Cardiac atrium fibroblast (primary cell): Measurements from ENCODE around the gene SPRR2G. TPM values are rescaled to one million over a fixed set of nuclear protein-coding genes. Genes with fewer than 3 reads are reported as not detected.

ENCODE experiments used
- total RNA-seq: library from RNA; depleted of rRNA; stranded (reverse); fragments of >200 nt; gene quantifications from 2 replicates; pipeline ENCODE4 v1.2.3, GENCODE V29; 2015

The SPRR2G gene
- not detected in 2 replicates for total RNA-seq

GRCh38 chr1:153150846-153151245, at the start of gene SPRR2G:
Gene SPRR2G, minus strand, starts transcription at chr1:153150890. Its CDS starts 780 bp downstream, at chr1:153150110.

DNA sequence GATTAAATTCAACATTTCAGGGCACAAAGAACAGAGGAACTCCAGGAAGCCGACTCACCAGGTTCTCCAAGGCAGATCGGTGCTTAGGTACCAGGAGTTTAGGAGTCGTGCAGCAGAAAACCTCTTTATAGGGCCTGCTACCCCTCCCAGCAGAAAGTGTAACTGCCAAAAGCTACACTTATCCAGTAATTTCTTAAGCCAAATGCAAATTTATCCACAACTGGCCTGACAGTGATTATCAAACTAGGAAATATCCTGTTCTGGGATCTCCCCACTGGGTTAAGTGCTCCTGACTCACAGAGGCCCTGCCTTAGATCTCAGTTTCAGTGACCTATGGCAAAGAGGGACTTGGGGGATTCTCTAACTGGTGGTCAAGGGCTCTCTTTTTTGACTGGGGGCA, 37.3 kb downstream of the SPRR2G start, which contains the start of gene SPRR2F:
Gene SPRR2F, minus strand, starts transcription at position 101 of the 400 bp plus-strand sequence. CDS start 783 bp downstream, outside the sequence.

Other genes with a start within 250 kb of the SPRR2G start
- not detected in 2 replicates for gene IVL, start 242.3 kb downstream of the SPRR2G start, total RNA-seq
- not detected in 2 replicates for gene SPRR5, start 203.7 kb downstream of the SPRR2G start, total RNA-seq
- gene SPRR4, start 180.2 kb downstream of the SPRR2G start, total RNA-seq = not detected in 2 replicates
- not detected in 2 replicates for gene SPRR1A, start 166.8 kb downstream of the SPRR2G start, total RNA-seq
- not detected in 2 replicates for gene SPRR3, start 149.1 kb downstream of the SPRR2G start, total RNA-seq
- not detected in 2 replicates for gene SPRR1B, start 119.7 kb downstream of the SPRR2G start, total RNA-seq
- not detected in 2 replicates for gene SPRR2D, start 109.8 kb downstream of the SPRR2G start, total RNA-seq
- gene SPRR2A, start 93.4 kb downstream of the SPRR2G start, total RNA-seq = not detected in 2 replicates
- not detected in 2 replicates for gene SPRR2B, start 79.3 kb downstream of the SPRR2G start, total RNA-seq
- not detected in 2 replicates for gene SPRR2E, start 56.4 kb downstream of the SPRR2G start, total RNA-seq
- gene SPRR2F, start 37.4 kb downstream of the SPRR2G start, total RNA-seq = not detected in 2 replicates
- not detected in 2 replicates for gene LELP1, start 52.5 kb upstream of the SPRR2G start, total RNA-seq
- gene PRR9, start 66.7 kb upstream of the SPRR2G start, total RNA-seq = not detected in 2 replicates
- not detected in 2 replicates for gene LORICRIN, start 108.8 kb upstream of the SPRR2G start, total RNA-seq
- gene PGLYRP3, start 162.1 kb upstream of the SPRR2G start, total RNA-seq = not detected in 2 replicates
- not detected in 2 replicates for gene PGLYRP4, start 198.0 kb upstream of the SPRR2G start, total RNA-seq
- gene S100A9, start 207.0 kb upstream of the SPRR2G start, total RNA-seq = not detected in 2 replicates
- not detected in 2 replicates for gene S100A12, start 224.7 kb upstream of the SPRR2G start, total RNA-seq
- not detected in 2 replicates for gene S100A8, start 240.2 kb upstream of the SPRR2G start, total RNA-seq